Thyroid gland (tissue), 4 donors: ENCODE measurements around the gene CKAP5.

Source experiments
- CTCF ChIP-seq, 6 experiments: fragments of 200-600 bp in 3 of 6; fragments of 450-650 bp in 3 of 6; sonication (generic) in 3 of 6; IDR thresholded peaks; one replicate each; pipeline ENCODE4 v1.5.1; 2016 to 2019; ENCODE audit warnings: antibody characterized with exemption in 6 of 6, mild to moderate bottlenecking in 2 of 6, inconsistent platforms in 1 of 6, moderate library complexity in 1 of 6
- POLR2A ChIP-seq, 2 donors: fragments of 450-650 bp; IDR thresholded peaks; one replicate each; pipeline ENCODE4 v1.6.1; 2017; ENCODE audit warnings: antibody characterized with exemption in 2 of 2, mild to moderate bottlenecking in 2 of 2, moderate library complexity in 1 of 2

GRCh38 chr11:46776878-46777277 lies 69.2 kb downstream of the CKAP5 start:
- TF ChIP-seq CTCF (IDR thresholded peaks at IDR 0.05) (no peak), POLR2A (IDR thresholded peaks at IDR 0.05) (no peak)
